IPS-NIHi7 (cell line): ENCODE data around the gene IMMP1L.

Experiments
- DNase-seq: peaks from one replicate; pipeline ENCODE4 v3.0.0; 2012; ENCODE audit warnings: mixed read lengths; ENCODE audit errors: extremely low spot score

Gene IMMP1L

DNA sequence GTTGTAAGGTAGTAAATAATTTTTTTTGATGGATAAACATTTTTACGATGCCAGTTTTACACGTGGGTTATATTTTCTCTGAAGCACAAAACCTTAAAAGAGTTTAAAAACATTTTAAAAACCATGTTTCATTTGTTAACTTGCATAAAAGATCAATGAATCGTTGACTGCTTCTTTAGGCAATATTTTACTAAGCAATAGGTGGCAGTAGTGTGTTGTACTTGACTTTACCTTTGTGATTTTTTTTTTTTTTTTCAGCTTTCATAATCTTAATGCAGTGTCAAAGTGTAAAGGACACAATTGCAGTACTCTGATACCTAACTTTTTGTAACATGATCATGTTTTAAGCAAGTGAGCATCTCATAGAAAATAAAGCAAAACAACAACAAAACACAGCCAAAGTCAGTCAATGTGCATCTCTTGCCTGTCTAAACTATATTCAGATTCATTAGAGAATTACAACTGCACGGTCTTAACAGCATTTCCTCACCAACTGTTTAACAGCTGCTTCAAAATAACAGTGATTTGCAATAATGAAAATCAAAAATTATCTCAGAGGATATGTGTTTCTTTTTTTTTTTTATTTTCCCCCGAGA lies 112.1 kb downstream of the IMMP1L start:
- peak; percentile 17 for DNase-seq

DNA sequence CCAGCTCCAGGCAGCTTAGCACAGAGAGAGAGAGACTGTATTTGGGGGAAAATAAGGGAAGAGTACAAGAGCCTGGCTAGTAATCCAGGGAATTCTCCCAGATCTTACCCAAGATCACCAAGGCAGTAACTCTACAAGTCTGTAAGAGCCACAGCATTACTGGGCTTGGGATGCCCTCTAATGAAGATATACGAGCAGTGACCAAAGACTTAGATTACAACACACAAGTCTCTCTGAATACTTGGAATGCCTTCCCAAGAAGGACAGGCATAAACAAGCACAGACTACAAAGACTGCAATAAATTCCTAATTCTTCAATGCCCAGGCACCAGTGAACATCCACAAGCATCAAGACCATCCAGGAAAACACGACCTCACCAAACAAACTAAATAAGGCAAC lies 122.0 kb downstream of the IMMP1L start:
- DNase-seq = no peak

DNA sequence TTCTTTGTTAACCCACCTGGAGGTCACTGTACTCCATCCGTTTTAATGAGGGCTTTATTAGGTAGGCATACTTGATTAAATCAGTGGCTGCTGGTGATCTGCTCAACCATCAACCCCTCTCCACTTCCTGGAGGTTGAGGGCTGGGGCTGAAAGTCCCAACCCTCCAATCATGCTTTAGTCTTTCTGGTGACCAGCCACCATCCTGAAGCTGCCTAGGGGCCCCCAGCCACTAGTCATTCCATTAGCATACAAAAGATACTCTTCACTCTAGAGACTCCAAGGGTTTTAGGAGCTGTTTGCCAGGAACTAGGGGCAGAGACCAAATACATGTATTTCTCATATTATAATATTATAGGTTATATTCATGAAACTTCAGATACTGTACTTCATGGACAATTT lies 126.3 kb downstream of the IMMP1L start:
- DNase-seq = no peak
